Measurements from ENCODE around the gene SLC41A1.

DNA sequence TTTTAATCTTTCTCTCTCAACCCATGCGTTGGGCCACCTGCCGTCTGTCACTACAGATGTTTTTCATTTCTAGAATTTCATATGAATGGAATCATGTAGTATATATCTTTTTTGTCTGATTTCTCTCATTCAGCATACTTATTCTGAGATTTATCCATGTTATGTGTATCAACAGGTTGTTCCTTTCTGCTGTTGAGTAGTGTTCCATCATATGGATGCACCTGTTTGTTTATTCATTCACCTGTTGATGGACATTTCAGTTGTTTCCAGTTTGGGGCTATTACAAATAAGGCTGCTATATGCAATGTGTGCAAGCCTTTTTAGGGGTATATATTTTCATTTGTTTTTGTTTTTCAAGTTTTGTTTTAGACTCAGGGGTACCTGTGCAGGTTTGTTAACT lies 9.4 kb upstream of the SLC41A1 start:
- TF ChIP-seq, protein P1, sequence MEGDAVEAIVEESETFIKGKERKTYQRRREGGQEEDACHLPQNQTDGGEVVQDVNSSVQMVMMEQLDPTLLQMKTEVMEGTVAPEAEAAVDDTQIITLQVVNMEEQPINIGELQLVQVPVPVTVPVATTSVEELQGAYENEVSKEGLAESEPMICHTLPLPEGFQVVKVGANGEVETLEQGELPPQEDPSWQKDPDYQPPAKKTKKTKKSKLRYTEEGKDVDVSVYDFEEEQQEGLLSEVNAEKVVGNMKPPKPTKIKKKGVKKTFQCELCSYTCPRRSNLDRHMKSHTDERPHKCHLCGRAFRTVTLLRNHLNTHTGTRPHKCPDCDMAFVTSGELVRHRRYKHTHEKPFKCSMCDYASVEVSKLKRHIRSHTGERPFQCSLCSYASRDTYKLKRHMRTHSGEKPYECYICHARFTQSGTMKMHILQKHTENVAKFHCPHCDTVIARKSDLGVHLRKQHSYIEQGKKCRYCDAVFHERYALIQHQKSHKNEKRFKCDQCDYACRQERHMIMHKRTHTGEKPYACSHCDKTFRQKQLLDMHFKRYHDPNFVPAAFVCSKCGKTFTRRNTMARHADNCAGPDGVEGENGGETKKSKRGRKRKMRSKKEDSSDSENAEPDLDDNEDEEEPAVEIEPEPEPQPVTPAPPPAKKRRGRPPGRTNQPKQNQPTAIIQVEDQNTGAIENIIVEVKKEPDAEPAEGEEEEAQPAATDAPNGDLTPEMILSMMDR (IDR thresholded peaks at IDR 0.05) = no peak
- TF ChIP-seq POLR2A (IDR thresholded peaks at IDR 0.05) (no peak), EP300 (IDR thresholded peaks at IDR 0.05; ENCODE audit: low read depth) (no peak)
